Progenitor cell of endocrine pancreas (in vitro differentiated cells): Measurements from ENCODE around the gene CSNK1A1. TPM values are rescaled to one million over a fixed set of nuclear protein-coding genes. Genes with fewer than 3 reads are reported as not detected.
A peak's percentile ranks its signal among the peaks of the same experiment; 100 is the strongest.
"Not testable (repeated sequence)": the region's sequence is repeated elsewhere in the genome, so short reads cannot be mapped to it uniquely, and the experiment has no call there.

Experiments
- DNase-seq: peaks from one replicate; pipeline ENCODE4 v3.0.0; 2021; ENCODE audit warnings: low spot score; ENCODE audit not compliant: unreplicated experiment
- H3K27ac Mint-ChIP-seq: 2 replicates; pipeline ENCODE4 v1.8.0; 2021; ENCODE audit warnings: mild to moderate bottlenecking, moderate library complexity, mixed read lengths
- H3K27me3 Mint-ChIP-seq: 2 replicates; pipeline ENCODE4 v1.8.0; 2021; ENCODE audit warnings: mixed read lengths
- H3K36me3 Mint-ChIP-seq: 2 replicates; pipeline ENCODE4 v1.8.0; 2022; ENCODE audit warnings: mixed read lengths; ENCODE audit not compliant: insufficient read depth
- H3K4me1 Mint-ChIP-seq: 2 replicates; pipeline ENCODE4 v1.8.0; 2021; ENCODE audit warnings: low read depth, mixed read lengths
- H3K4me3 Mint-ChIP-seq: 2 replicates; pipeline ENCODE4 v1.8.0; 2021; ENCODE audit warnings: low read depth, mild to moderate bottlenecking, moderate library complexity, mixed read lengths
- H3K9me3 Mint-ChIP-seq: 2 replicates; pipeline ENCODE4 v1.8.0; 2021; ENCODE audit warnings: low read depth, mixed read lengths
- total RNA-seq: library from RNA; stranded (reverse); gene quantifications from 2 replicates; pipeline ENCODE4 v1.2.1, GENCODE V29; 2021
- TF ChIP-seq, protein P1 (sequence below): fragments of 200-600 bp; sonication (generic); IDR thresholded peaks from one replicate; pipeline ENCODE4 v1.5.0; 2021; ENCODE audit warnings: antibody characterized with exemption, mild to moderate bottlenecking; ENCODE audit not compliant: unreplicated experiment

Gene CSNK1A1
- total RNA-seq, 1 donor from 2014 or later, result 213 TPM

DNA sequence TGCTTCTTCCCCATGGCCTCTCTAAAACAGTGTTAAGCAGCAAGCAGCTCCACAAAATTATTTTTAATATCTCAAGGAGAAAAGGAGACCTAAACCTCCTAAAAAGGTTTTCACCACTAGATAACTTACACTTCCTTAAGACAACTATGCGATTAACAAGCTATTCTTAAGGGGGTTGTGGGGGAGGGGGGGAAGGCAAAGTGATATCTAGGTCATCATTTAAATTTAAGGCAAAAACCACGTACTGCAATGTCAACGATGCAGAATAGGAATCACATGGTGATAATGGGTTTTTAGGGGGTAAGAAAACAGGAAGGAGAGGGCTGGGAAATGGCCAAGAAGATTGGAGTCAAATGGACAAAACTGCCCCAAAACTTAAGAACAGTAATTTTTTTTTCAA, 32.6 kb downstream of the CSNK1A1 start:
- DNase-seq, result no peak
- Mint-ChIP-seq H3K36me3 (peaks cover 12% of the 10 kb centered on the region), H3K9me3 (no peaks in the 10 kb centered on the region), H3K27me3 (no peaks in the 10 kb centered on the region), H3K4me1 (peaks cover 31% of the 10 kb centered on the region), H3K4me3 (no peak overlapping the region), H3K27ac (peak overlapping the region; percentile 88)
- TF ChIP-seq, protein P1, sequence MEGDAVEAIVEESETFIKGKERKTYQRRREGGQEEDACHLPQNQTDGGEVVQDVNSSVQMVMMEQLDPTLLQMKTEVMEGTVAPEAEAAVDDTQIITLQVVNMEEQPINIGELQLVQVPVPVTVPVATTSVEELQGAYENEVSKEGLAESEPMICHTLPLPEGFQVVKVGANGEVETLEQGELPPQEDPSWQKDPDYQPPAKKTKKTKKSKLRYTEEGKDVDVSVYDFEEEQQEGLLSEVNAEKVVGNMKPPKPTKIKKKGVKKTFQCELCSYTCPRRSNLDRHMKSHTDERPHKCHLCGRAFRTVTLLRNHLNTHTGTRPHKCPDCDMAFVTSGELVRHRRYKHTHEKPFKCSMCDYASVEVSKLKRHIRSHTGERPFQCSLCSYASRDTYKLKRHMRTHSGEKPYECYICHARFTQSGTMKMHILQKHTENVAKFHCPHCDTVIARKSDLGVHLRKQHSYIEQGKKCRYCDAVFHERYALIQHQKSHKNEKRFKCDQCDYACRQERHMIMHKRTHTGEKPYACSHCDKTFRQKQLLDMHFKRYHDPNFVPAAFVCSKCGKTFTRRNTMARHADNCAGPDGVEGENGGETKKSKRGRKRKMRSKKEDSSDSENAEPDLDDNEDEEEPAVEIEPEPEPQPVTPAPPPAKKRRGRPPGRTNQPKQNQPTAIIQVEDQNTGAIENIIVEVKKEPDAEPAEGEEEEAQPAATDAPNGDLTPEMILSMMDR, result no peak

DNA sequence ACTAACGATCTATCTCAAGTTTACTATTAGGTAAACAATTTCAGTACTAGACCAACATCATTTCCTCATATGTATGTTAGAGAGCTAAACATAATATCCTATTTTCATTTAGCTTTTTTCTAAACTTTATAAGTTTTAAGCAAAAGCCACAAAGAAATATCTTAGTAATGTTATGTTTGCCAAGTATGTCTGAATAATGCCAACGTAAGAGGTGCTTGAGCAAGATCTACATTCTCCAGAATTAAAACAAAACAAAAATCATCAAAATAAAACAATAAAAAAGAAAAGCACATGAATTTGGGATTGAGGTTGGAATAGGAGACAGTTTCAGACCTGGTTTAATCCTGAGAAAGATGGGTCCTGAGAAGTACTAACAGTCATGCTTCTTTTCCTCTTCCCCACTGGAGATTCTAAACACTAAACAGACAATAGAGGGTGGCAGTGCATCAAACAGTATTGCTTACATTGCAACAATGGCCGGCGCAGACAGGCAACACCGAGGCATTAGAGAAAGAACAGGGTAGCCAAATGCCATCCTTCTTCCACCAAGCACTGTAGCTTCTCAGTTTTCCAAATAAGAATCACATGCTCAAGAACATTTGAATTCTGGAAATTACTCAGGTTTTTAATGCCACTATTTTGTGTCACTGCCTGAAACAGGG, 33.6 kb downstream of the CSNK1A1 start:
- Mint-ChIP-seq H3K4me1 (peaks cover 31% of the 10 kb centered on the region), H3K4me3 (no peak overlapping the region), H3K9me3 (no peaks in the 10 kb centered on the region), H3K27ac (peak overlapping the region; percentile 26), H3K27me3 (no peaks in the 10 kb centered on the region), H3K36me3 (peaks cover 15% of the 10 kb centered on the region)
- DNase-seq, result no peak
- TF ChIP-seq, protein P1, result no peak

DNA sequence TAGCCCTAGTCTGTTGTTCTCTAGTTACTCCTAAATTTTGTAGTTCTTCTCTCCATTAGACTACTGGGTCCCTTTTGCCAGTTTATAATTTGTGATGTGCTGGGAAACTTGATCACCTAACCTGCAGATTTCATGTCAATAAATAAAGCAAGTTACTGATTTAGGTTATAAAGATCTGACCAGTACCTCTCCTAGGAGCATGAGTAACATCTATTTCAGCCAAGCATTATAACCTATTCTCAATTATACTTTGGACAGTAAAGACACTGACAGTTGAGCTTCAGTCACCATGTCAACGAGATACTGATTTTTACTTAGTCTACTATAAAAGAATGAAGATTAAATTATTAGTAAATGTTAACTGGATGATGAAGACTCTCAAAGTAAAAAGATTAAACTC, 36.7 kb downstream of the CSNK1A1 start:
- DNase-seq, result no peak
- Mint-ChIP-seq H3K27me3 (no peaks in the 10 kb centered on the region), H3K4me3 (no peak overlapping the region), H3K9me3 (no peaks in the 10 kb centered on the region), H3K36me3 (peaks cover 8% of the 10 kb centered on the region), H3K4me1 (peaks cover 16% of the 10 kb centered on the region), H3K27ac (no peak overlapping the region)
- TF ChIP-seq, protein P1, result no peak

DNA sequence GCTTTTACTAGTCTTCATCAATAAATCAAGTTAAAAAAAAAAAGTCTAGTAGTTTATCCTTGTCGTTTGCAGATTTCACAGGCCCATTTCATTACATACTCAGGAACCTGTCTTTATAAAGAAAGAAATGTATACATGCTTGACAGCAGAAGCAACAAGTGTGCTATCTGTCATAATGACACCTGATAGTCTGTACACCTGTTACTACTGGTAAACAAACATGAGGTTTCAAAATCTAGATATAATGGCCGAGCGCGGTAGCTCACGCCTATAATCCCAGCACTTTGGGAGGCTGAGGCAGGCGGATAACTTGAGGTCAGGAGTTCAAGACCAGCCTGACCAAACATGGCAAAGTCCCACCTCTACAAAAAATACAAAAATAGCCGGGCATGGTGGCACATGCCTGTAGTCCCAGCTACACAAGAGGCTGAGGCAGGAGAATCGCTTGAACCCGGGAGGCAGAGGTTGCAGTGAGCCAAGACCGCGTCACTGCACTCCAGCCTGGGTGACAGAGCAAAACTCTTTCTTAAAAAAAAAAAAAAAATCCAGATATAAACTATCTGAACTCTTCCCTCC, 37.8 kb downstream of the CSNK1A1 start:
- H3K4me3 Mint-ChIP-seq, H3K27me3 Mint-ChIP-seq: not testable (repeated sequence)

DNA sequence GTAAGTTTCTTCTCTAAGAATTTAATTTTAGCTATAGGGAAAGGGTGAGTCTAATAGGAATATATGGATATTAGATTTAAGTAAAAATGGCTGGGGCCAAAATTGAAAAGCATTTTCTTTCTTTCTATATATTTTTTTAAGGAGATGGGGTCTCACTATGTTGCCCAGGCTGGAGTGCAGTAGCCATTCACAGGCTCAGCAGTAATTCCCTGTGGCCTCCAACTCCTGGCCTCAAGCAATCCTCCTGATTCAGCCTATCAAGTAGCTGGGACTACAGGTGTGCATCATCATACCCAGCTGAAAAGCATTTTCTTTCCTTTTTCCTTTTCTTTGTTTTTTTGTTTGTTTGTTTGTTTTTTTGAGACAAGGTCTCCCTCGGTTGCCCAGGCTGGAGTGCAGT, 41.1 kb downstream of the CSNK1A1 start:
- TF ChIP-seq, protein P1, result no peak
- H3K27ac Mint-ChIP-seq, result no peak overlapping the region
- H3K36me3 Mint-ChIP-seq, result peaks cover 20% of the 10 kb centered on the region
- no peaks in the 10 kb centered on the region for H3K4me1 Mint-ChIP-seq
- no peak for DNase-seq
- no peaks in the 10 kb centered on the region for H3K27me3 Mint-ChIP-seq
- no peaks in the 10 kb centered on the region for H3K9me3 Mint-ChIP-seq
- H3K4me3 Mint-ChIP-seq, result no peak overlapping the region

More for the DNA sequence above, 37.8 kb downstream of the CSNK1A1 start:
- not testable (repeated sequence) for H3K4me1 Mint-ChIP-seq, H3K9me3 Mint-ChIP-seq, H3K36me3 Mint-ChIP-seq, DNase-seq
- H3K27ac Mint-ChIP-seq, result peak overlapping the region; percentile 67

DNA sequence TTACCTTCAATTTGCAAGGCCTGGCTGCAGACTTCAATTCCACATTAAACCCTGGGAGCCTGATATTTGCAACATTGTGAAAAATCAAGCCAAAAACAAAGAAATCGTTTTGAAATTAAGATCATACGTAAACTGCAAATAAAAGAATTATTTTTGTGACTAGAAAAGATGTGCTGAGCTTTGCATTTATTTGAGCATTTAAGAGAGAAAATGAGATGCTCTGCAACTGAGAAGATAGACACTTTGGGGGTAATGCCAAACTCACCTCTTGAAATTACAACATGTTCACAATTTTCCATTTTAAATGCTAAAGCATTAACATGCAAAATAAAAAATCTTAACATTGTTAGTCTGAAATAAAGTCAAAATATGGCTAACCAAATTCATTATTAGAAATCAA, 46.6 kb downstream of the CSNK1A1 start:
- TF ChIP-seq, protein P1, result no peak
- peaks cover 26% of the 10 kb centered on the region for H3K36me3 Mint-ChIP-seq
- no peaks in the 10 kb centered on the region for H3K27me3 Mint-ChIP-seq
- no peak overlapping the region for H3K27ac Mint-ChIP-seq
- DNase-seq, result no peak
- no peaks in the 10 kb centered on the region for H3K4me1 Mint-ChIP-seq
- no peak overlapping the region for H3K4me3 Mint-ChIP-seq
- H3K9me3 Mint-ChIP-seq, result no peaks in the 10 kb centered on the region
